ENCODE data around the gene PRR33.
"Not testable (repeated sequence)": the region's sequence is repeated elsewhere in the genome, so short reads cannot be mapped to it uniquely, and the experiment has no call there.

Gene PRR33

DNA sequence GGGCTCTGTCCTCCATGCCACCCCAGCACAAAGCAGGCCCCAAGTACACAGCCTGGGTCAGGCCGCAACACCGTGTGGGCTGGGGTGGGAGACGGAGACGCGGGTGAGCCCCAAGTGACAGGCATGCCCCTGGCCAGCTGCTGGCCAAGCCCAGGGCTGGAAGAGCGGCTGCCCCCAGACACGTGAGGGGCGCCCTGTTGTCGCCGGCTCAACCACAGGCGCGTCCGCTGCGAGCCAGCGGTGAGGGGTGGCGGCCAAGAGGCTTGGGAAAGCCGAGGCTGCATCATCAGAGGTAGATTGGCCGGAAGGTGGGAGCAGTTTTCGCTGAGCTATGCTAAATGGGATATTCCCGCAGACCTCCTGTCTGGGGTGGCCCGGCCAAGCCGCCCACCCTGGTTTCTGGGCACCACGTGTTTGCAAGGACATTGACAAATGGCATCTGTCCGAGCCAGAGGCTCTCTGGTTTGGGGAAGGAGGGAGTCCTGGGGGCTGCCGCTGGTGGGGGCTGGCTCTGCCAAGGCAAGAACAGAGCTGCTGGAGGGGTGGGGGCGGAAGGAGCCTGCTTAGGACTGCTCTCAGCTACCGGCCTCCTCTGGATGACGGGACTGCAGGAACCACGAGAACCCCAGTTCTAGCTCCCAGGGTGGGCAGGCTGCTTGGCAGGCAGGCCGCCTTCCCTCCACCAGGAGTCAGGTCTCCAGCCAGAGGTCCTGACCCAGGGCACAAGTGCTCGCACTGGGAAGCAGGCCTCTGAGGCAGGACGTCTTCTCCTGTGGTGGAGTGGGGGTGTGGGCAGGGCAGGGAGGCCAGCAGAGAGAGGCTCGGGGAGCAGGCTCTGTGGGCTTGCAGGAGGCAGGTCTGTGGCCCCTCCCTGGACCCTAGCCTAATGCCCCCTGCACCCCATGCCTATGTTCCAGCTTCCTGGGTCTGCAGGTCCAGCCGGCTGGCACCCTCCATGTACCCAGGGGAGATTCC lies 552 bp downstream of the PRR33 start:
- DNase-seq, result no peak

GRCh38 chr11:1889941-1890855 lies 1.5 kb downstream of the PRR33 start:
- DNase-seq, result no peak

DNA sequence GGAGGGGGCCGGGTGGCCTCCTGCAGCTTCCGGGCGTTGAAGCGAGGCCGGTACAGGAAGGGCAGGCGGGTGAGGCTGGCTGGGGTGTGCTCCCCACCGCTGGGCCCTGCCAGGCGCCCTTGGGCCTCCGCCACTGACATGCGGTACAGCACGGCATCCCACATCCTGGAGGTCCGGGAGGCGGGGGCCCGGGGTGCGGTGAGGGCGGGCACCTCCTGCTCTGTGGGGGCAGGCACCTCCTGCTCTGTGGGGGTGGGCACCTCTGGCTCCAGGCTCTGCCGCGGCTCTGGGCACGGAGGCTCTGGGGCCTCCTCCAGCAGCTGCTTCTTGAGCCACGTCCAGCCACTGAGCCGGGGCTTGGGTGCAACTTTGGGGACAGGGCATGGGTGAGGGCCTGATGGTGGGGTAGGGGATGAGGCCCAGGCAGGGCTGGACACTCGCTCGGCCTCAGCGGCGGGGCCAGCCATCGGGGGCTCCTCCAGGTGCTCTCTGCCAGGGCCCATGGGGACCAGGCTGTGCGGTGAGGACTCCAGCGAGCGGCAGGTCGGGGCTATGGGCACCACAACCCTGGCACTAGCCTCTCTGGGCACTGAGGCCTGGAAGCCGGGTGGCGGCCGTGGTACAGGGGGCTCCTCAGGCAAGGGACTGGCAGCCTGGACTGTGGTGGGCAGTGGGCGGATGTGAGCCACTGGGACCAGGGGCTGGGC lies 2.3 kb downstream of the PRR33 start:
- no peak for DNase-seq

- DNase-seq, result no peak
These were observed 2.9 kb downstream of the PRR33 start for GRCh38 chr11:1888811-1889210.

GRCh38 chr11:1888347-1888753 lies 3.3 kb downstream of the PRR33 start:
- no peak for DNase-seq

GRCh38 chr11:1887451-1888346 lies 4.0 kb downstream of the PRR33 start:
- DNase-seq, result no peak

- DNase-seq, result not testable (repeated sequence)
These were observed 5.1 kb downstream of the PRR33 start for GRCh38 chr11:1886551-1886950.

- no peak for DNase-seq
These were observed 7.4 kb downstream of the PRR33 start for GRCh38 chr11:1884303-1884700.

DNA sequence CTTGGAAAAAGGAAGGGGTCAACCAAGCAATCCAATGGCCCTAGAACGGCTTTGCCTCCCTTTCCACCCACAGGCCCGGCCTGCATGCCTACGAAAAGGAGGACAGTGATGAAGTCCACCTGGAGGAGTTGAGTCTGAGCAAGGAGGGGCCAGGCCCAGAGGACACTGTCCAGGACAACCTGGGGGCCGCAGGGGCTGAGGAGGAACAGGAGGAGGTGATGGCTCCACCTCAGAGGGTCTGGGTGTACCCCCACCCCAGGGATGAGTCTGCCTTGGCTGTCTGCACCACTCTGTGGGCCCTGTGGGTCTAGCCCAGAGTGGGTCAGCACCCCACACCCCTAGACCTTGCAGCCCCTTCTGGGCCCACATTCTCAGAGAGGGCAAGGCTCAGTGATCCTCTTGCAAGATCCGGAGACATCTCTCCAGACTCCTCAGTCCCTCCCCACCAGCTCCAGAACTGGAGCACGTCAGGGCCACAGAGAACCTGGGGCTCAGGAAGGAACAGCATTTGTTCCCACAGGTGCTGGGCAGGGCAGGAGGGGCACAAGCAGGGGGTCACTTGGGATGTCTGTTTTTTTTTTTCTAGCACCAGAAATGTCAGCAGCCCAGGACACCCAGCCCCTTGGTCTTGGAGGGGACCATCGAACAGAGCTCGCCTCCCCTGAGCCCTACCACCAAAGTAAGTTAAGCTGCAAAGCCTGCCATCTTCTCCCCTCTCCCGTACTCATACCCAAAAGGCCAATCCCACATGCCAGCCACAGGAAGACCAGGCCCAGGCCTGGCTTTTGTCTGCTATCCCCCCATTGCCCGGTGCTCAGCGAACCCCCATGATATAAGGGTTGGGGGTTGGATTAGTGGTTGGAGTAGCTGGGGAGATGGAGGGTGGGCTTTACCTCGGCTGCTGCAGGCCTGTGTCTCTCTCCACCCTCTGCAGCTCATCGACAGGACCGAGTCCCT lies 8.1 kb downstream of the PRR33 start:
- no peak for DNase-seq

- peak in 47 of 58 donors; percentile 10 to 81 (median 46) for DNase-seq
These were observed 9.1 kb downstream of the PRR33 start for GRCh38 chr11:1882265-1883238.

- no peak for DNase-seq
These were observed 10.0 kb downstream of the PRR33 start for GRCh38 chr11:1881442-1882264.

GRCh38 chr11:1880746-1881441 lies 10.8 kb downstream of the PRR33 start:
- no peak for DNase-seq

DNA sequence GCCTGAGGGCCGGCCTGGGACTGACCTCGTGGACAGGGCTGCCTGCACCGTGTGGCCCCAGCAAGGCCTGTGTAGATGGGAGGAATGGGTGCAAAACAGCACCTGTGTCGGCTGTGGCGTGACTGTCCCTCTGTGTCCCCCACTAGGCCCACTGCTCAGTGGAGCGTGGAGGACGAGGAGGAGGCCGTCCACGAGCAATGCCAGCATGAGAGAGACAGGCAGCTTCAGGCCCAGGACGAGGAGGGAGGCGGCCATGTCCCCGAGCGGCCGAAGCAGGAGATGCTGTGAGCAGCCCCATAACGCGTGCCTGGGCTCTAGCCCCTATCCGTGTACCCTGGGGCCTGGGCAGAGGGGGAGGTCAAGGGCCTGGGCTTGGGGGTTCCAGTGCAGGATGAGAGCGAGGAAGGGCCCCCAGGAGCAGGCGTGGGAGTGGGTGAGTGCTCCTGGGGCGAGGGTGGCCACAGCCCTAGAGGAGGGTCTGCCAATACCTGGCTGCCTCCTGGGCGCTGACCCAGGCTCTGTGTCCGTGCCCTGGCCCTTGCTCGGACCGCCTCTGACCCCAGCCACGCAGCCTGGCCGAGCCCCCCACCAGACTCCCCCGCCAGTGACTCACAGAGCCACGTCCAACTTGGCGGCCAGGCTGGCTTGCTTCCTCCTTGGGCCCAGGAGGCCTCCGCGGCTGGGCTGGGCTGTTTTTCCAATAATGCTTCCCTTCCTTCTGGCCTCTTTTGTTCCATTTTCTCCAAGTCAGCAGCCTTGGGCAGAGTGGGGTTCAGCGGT lies 11.6 kb downstream of the PRR33 start:
- no peak for DNase-seq

DNA sequence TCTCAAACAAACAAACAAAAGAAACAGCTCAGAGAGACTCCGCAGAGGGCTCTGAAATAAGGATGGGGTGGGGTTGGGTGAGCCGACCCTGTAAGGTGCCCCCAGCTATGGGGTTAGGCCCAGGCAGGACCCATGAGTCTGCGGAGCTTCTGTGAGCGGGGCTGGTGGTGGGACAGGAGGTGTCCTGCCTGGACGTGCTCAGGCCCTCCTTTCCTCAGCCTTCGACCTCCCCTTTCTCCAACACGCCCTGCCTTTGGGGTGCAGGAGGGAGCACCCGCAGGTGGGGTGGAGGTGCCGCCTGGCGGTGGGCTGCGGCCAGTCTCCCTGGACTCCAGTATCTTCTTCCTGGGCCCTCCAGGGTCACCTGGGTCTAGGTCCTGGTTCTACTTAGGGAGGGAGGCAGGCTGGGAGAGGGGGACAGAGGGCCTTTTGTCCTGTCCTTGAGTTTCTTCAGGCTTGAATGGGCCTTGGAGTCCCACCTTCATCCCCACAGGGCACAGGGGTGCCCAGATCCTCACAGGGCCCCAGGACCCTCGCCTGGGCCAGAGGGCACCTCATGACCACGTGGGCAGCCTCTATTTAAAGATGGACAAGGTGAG lies 12.3 kb downstream of the PRR33 start:
- no peak for DNase-seq

Measured in anterior cingulate cortex (tissue), 58 donors.